HepG2 (cell line): ENCODE data around the gene KLHDC7A. TPM values are rescaled to one million over a fixed set of nuclear protein-coding genes. Genes with fewer than 3 reads are reported as not detected.

Experiments used
- FOXM1 ChIP-seq: sonication (generic); formaldehyde crosslinking; IDR thresholded peaks from 2 replicates; pipeline ENCODE4 v1.5.0; 2020; ENCODE audit warnings: missing genetic modification reagents
- GTF3A ChIP-seq: sonication (generic); formaldehyde crosslinking; conservative IDR thresholded peaks from 2 replicates; pipeline ENCODE4 v1.4.0; 2020; ENCODE audit warnings: mild to moderate bottlenecking, missing genetic modification reagents
- TMF1 ChIP-seq: sonication (generic); formaldehyde crosslinking; IDR thresholded peaks from 2 replicates; pipeline ENCODE4 v1.8.1; 2022; ENCODE audit warnings: low read depth, missing genetic modification reagents
- TRIM24 ChIP-seq: sonication (generic); formaldehyde crosslinking; IDR thresholded peaks from 2 replicates; pipeline ENCODE4 v1.8.0; 2022; ENCODE audit warnings: mild to moderate bottlenecking, missing genetic modification reagents
- ZBTB25 ChIP-seq: IDR thresholded peaks from 2 replicates; pipeline ENCODE4 v1.6.1; 2018; ENCODE audit warnings: missing genetic modification reagents
- ZBTB49 ChIP-seq: sonication (generic); formaldehyde crosslinking; IDR thresholded peaks from 2 replicates; pipeline ENCODE4 v1.4.0; 2020; ENCODE audit warnings: missing genetic modification reagents, borderline replicate concordance
- ZHX2 ChIP-seq, 2 experiments: sonication (generic) in 1 of 2; formaldehyde crosslinking in 1 of 2; IDR thresholded peaks; 2 replicates each; pipeline versions ENCODE4 v1.6.1 to v1.9.0; 2014 to 2022; ENCODE audit warnings: antibody characterized with exemption in 1 of 2, borderline replicate concordance in 1 of 2, inconsistent platforms in 1 of 2, low read depth in 1 of 2, missing genetic modification reagents in 1 of 2
- ZNF256 ChIP-seq: sonication (generic); formaldehyde crosslinking; conservative IDR thresholded peaks from 2 replicates; pipeline ENCODE4 v1.4.0; 2020; ENCODE audit warnings: missing genetic modification reagents
- ZNF598 ChIP-seq: sonication (generic); formaldehyde crosslinking; IDR thresholded peaks from 2 replicates; pipeline ENCODE4 v1.5.1; 2020; ENCODE audit warnings: mild to moderate bottlenecking, missing genetic modification reagents, borderline replicate concordance
- ZNF619 ChIP-seq: sonication (generic); formaldehyde crosslinking; IDR thresholded peaks from 2 replicates; pipeline ENCODE4 v1.4.0; 2020; ENCODE audit warnings: mild to moderate bottlenecking, missing genetic modification reagents
- polyA plus RNA-seq, 8 experiments: library from polyadenylated mRNA; depleted of rRNA in 3 of 8; stranded (reverse) in 7 of 8; unstranded in 1 of 8; fragments of >200 nt; fragmentation: Illumina TruSeq in 4 of 8; extraction: Trizol in 4 of 8; gene quantifications; 2 replicates each; pipeline versions ENCODE4 v1.2.1 to v1.2.3, GENCODE V29; 2011 to 2016; ENCODE audit warnings: low read depth in 4 of 8, missing spikeins in 1 of 8, mixed read lengths in 1 of 8; ENCODE audit not compliant: insufficient read depth in 1 of 8
- total RNA-seq, 5 experiments: library from RNA; depleted of rRNA; stranded (reverse); fragments of >200 nt; fragmentation: Illumina TruSeq; extraction: Trizol; gene quantifications; 2 replicates each; pipeline ENCODE4 v1.2.3, GENCODE V29; 2016; ENCODE audit warnings: low read depth in 1 of 5

Gene KLHDC7A
- total and polyA plus RNA-seq, 2 of the 13 experiments (the other 11 are each of a cell fraction or from before 2014, with no cell fraction given): 0.15 to 1.8 TPM

GRCh38 chr1:18485227-18485626 lies 4.5 kb downstream of the KLHDC7A start (continued):
- no peak for TF ChIP-seq ZHX2 (IDR thresholded peaks at IDR 0.05; ENCODE audit: low read depth)
- no peak for TF ChIP-seq ZHX2 (CRISPR knock-in tag; IDR thresholded peaks at IDR 0.05; ENCODE audit: borderline replicate concordance)
- no peak for TF ChIP-seq TMF1
- TF ChIP-seq ZNF598 (CRISPR knock-in tag): no peak
- TF ChIP-seq TRIM24 (CRISPR knock-in tag): no peak
- TF ChIP-seq ZBTB49 (CRISPR knock-in tag): no peak
- no peak for TF ChIP-seq ZBTB25 (CRISPR knock-in tag)
- no peak for TF ChIP-seq ZNF619 (CRISPR knock-in tag)
- no peak for TF ChIP-seq FOXM1
- TF ChIP-seq GTF3A (CRISPR knock-in tag): no peak
- no peak for TF ChIP-seq ZNF256 (CRISPR knock-in tag)
